Measurements from ENCODE around the gene BAZ2B. TPM values are rescaled to one million over a fixed set of nuclear protein-coding genes. Genes with fewer than 3 reads are reported as not detected.

BAZ2B gene
- total RNA-seq, 3 donors from 2014 or later, result 5.0 to 6.7 (median 5.1) TPM

DNA sequence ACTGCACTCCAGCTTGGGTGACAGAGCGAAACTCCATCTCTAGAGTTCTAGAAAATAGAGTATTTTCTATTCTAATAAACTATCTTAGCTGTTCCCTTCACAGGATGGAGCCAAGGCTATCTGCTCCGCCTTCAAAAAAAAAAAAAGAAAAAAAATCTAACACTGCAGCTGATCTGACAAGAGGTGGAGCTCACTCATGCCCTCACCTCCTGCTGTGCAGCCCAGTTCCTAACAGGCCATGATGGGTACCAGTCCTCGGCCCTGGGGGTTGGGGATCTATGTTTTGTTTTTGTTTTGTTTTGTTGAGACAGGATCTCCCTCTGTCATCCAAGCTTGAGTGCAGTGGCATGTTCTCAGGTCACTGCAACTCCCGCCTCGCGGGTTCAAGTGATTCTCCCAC is 332.8 kb downstream of the BAZ2B start:
- no peak for ATAC-seq
- no peak for DNase-seq
- Mint-ChIP-seq H3K4me3 (no peak overlapping the region), H3K36me3 (ENCODE audit: insufficient read depth) (peaks cover 8% of the 10 kb centered on the region), H3K9me3 (no peaks in the 10 kb centered on the region), H3K27me3 (ENCODE audit: low read depth) (no peaks in the 10 kb centered on the region), H3K4me1 (ENCODE audit: low read depth) (peaks cover 11% of the 10 kb centered on the region)

- ATAC-seq, result no peak
- DNase-seq, result no peak
- no peaks in the 10 kb centered on the region for H3K9me3 Mint-ChIP-seq
- peaks cover 6% of the 10 kb centered on the region for H3K4me1 Mint-ChIP-seq (ENCODE audit: low read depth)
- H3K4me3 Mint-ChIP-seq, result no peak overlapping the region
- H3K36me3 Mint-ChIP-seq (ENCODE audit: insufficient read depth), result peaks cover 10% of the 10 kb centered on the region
- H3K27me3 Mint-ChIP-seq (ENCODE audit: low read depth), result no peaks in the 10 kb centered on the region
Measured at GRCh38 chr2:159281002-159281401, 335.3 kb downstream of the BAZ2B start.

- peaks cover 7% of the 10 kb centered on the region for H3K4me1 Mint-ChIP-seq (ENCODE audit: low read depth)
- peaks cover 14% of the 10 kb centered on the region for H3K36me3 Mint-ChIP-seq (ENCODE audit: insufficient read depth)
- no peaks in the 10 kb centered on the region for H3K27me3 Mint-ChIP-seq (ENCODE audit: low read depth)
- no peak for DNase-seq
- ATAC-seq, result no peak
- no peak overlapping the region for H3K4me3 Mint-ChIP-seq
- H3K9me3 Mint-ChIP-seq, result no peaks in the 10 kb centered on the region
Measured at GRCh38 chr2:159279700-159280099, 336.6 kb downstream of the BAZ2B start.

GRCh38 chr2:159275111-159275510 is 341.2 kb downstream of the BAZ2B start:
- ATAC-seq (no peak), DNase-seq (no peak)
- H3K4me3 Mint-ChIP-seq, result no peak overlapping the region
- H3K9me3 Mint-ChIP-seq, result no peaks in the 10 kb centered on the region
- H3K36me3 Mint-ChIP-seq (ENCODE audit: insufficient read depth), result peaks cover 31% of the 10 kb centered on the region
- H3K27me3 Mint-ChIP-seq (ENCODE audit: low read depth), result no peaks in the 10 kb centered on the region
- peaks cover 5% of the 10 kb centered on the region for H3K4me1 Mint-ChIP-seq (ENCODE audit: low read depth)

GRCh38 chr2:159272156-159272555 is 344.2 kb downstream of the BAZ2B start:
- H3K9me3 Mint-ChIP-seq, result no peaks in the 10 kb centered on the region
- H3K4me3 Mint-ChIP-seq, result no peak overlapping the region
- ATAC-seq (no peak), DNase-seq (no peak)
- no peaks in the 10 kb centered on the region for H3K27me3 Mint-ChIP-seq (ENCODE audit: low read depth)
- H3K36me3 Mint-ChIP-seq (ENCODE audit: insufficient read depth), result peaks cover 32% of the 10 kb centered on the region
- H3K4me1 Mint-ChIP-seq (ENCODE audit: low read depth), result peaks cover 5% of the 10 kb centered on the region

- ATAC-seq (no peak), DNase-seq (no peak)
- peaks cover 5% of the 10 kb centered on the region for H3K4me1 Mint-ChIP-seq (ENCODE audit: low read depth)
- H3K4me3 Mint-ChIP-seq, result no peak overlapping the region
- H3K36me3 Mint-ChIP-seq (ENCODE audit: insufficient read depth), result peaks cover 36% of the 10 kb centered on the region
- no peaks in the 10 kb centered on the region for H3K27me3 Mint-ChIP-seq (ENCODE audit: low read depth)
- no peaks in the 10 kb centered on the region for H3K9me3 Mint-ChIP-seq
Measured at GRCh38 chr2:159270744-159271379, 345.5 kb downstream of the BAZ2B start.

Other genes starting within 250 kb of the BAZ2B start
- 10 to 100 TPM; 50.7 to 64.7 (median 63.8) TPM for gene MARCHF7, start 96.0 kb upstream of the BAZ2B start, total RNA-seq
- under 1 TPM; 0.43 to 0.63 (median 0.58) TPM for gene CD302, start 181.7 kb upstream of the BAZ2B start, total RNA-seq

Measured in activated T-cell treated with anti-CD3 and anti-CD28 coated beads, Interleukin-2, amount 50 U/mL, for 4 hours (primary cell).